GM13977 (cell line): ENCODE results near the gene PHKA1.

ENCODE experiments used
- DNase-seq: peaks from one replicate; pipeline ENCODE4 v3.0.0; 2012; ENCODE audit warnings: low spot score
- CTCF ChIP-seq: IDR thresholded peaks from 2 replicates; pipeline ENCODE4 v1.5.1; 2012; ENCODE audit warnings: mild to moderate bottlenecking, control low read depth; ENCODE audit not compliant: insufficient read depth; ENCODE audit errors: extremely low read depth, missing control alignments
- in situ Hi-C: fragments of 300-500 bp; cut with MboI; formaldehyde crosslinking; loops from one replicate; pipeline ENCODE4 v1.12.0; 2022; ENCODE audit warnings: low sequenced_read_pairs, low pct_unique_long_range_greater_than_20kb, mixed read lengths, inconsistent platforms; ENCODE audit not compliant: unreplicated experiment

The PHKA1 gene

GRCh38 chrX:72714478-72714916 lies 391 bp upstream of the PHKA1 start:
- no peak for TF ChIP-seq CTCF
- DNase-seq: peak; percentile 14
- in situ Hi-C loops: no loop called here

GRCh38 chrX:72713130-72713529 lies 976 bp downstream of the PHKA1 start:
- in situ Hi-C loops: no loop called here
- no peak for DNase-seq
- TF ChIP-seq CTCF: no peak

DNA sequence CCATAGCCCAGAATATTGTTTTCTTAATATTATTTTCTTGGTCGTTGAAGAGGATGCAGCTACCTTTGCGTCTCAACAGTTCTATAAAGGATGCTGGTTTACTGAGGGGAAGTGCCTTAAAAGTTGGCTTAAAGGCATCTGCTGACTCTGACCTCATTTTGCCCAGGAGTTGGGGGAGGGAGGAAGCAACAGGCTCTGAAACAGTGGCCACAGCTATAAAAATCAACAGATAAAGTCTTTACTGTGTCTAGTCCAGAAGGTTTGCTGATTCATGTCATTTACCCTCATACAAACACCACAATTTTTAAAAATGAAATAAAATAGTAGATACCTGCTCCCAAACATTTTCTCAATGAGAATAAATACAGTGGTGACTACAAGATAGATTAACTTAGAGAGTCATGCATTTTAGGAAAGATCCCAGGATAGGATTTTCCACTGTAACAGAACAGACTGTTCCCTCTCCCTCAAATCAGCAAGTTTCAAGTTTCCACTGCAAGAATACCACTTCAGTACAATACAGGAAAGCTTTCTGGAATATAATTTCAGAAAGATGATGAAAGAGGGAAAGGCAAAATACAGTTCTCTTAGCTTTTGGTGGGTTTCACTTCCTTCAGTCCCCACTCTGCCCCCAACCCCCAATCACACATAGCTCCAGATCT lies 1.9 kb downstream of the PHKA1 start:
- no peak for DNase-seq
- in situ Hi-C loops: no loop called here
- TF ChIP-seq CTCF: no peak

- in situ Hi-C loops: no loop called here
- no peak for DNase-seq
- TF ChIP-seq CTCF: no peak
Measured at GRCh38 chrX:72705814-72706213, 8.3 kb downstream of the PHKA1 start.

DNA sequence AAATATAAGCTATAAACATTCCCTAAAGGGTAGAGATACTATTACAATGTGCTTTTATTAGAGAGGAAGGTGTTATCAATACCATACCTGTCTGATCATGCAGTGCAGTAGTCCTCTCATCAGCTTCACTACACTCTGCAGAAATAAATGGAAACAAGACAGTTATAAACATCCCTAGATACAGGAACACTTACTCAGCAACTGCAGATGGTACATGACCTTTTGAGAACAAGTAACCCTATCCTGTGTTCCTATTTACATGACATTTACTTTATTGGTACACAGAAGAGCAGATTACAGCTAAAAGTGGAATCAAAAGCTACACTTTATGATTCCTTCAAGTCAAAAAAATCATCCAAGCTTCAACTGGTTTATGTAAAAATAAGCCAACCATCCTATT lies 9.0 kb downstream of the PHKA1 start:
- DNase-seq: no peak
- in situ Hi-C loops: no loop called here
- TF ChIP-seq CTCF: no peak

- TF ChIP-seq CTCF: no peak
- DNase-seq: no peak
- in situ Hi-C loops: no loop called here
Measured at GRCh38 chrX:72694170-72694569, 19.9 kb downstream of the PHKA1 start.
